Smooth muscle cell (in vitro differentiated cells): Measurements from ENCODE around the gene RASGEF1C. TPM values are rescaled to one million over a fixed set of nuclear protein-coding genes. Genes with fewer than 3 reads are reported as not detected.

Experiments
- DNase-seq: peaks from one replicate; lab custom pipeline; 2025; ENCODE audit not compliant: unreplicated experiment; lab: John Stamatoyannopoulos, UW
- H2AFZ ChIP-seq: fragments of 200-600 bp; sonication (generic); 2 replicates; pipeline ENCODE4 v1.6.0; 2016; ENCODE audit warnings: antibody characterized with exemption, low read depth, mild to moderate bottlenecking
- H3F3A ChIP-seq: fragments of 200-600 bp; sonication (generic); 2 replicates; pipeline ENCODE4 v1.6.0; 2017; ENCODE audit warnings: antibody characterized with exemption, low read depth
- H3K27ac ChIP-seq: fragments of 200-600 bp; sonication (generic); 2 replicates; pipeline ENCODE4 v1.5.1; 2016; ENCODE audit warnings: low read depth, mild to moderate bottlenecking
- H3K27me3 ChIP-seq: fragments of 200-600 bp; sonication (generic); 2 replicates; pipeline ENCODE4 v1.6.1; 2016; ENCODE audit warnings: low read depth, mild to moderate bottlenecking
- H3K36me3 ChIP-seq: fragments of 200-600 bp; sonication (generic); 2 replicates; pipeline ENCODE4 v1.5.1; 2016; ENCODE audit warnings: low read depth
- H3K4me1 ChIP-seq: fragments of 200-600 bp; sonication (generic); 2 replicates; pipeline ENCODE4 v1.5.1; 2016; ENCODE audit warnings: low read depth
- H3K4me2 ChIP-seq: fragments of 200-600 bp; sonication (generic); 2 replicates; pipeline ENCODE4 v1.6.0; 2016; ENCODE audit warnings: mild to moderate bottlenecking
- H3K4me3 ChIP-seq: fragments of 200-600 bp; sonication (generic); 2 replicates; pipeline ENCODE4 v1.5.1; 2016; ENCODE audit warnings: mild to moderate bottlenecking
- H3K79me2 ChIP-seq: fragments of 200-600 bp; sonication (generic); 2 replicates; pipeline ENCODE4 v1.6.0; 2016; ENCODE audit warnings: low read depth, mild to moderate bottlenecking
- H3K9ac ChIP-seq: fragments of 200-600 bp; sonication (generic); 2 replicates; pipeline ENCODE4 v1.6.0; 2016; ENCODE audit warnings: low read depth
- H3K9me3 ChIP-seq: fragments of 200-600 bp; sonication (generic); replicated peaks from 2 replicates; pipeline ENCODE4 v1.5.1; 2016; ENCODE audit warnings: low read depth
- H4K20me1 ChIP-seq: fragments of 200-600 bp; sonication (generic); 2 replicates; pipeline ENCODE4 v1.6.0; 2016; ENCODE audit warnings: low read depth
- WGBS: methylation state at CpG from one replicate; pipeline ENCODE4 v1.1.7; 2016; ENCODE audit warnings: low lambda C conversion rate; 5-methylcytosine and 5-hydroxymethylcytosine counted together
- polyA plus RNA-seq: library from polyadenylated mRNA; unstranded; fragments of >200 nt; fragmentation: Nextera tagmentation; extraction: Ambion mirVana; gene quantifications from 2 replicates; pipeline ENCODE4 v1.2.1, GENCODE V29; 2016
- total RNA-seq: library from RNA; depleted of rRNA; stranded (reverse); fragments of >200 nt; gene quantifications from 2 replicates; pipeline ENCODE4 v1.2.3, GENCODE V29; 2014
- TF ChIP-seq, protein P1 (sequence below): fragments of 200-600 bp; sonication (generic); IDR thresholded peaks from 2 replicates; pipeline ENCODE4 v1.5.1; 2017; ENCODE audit warnings: borderline replicate concordance, mild to moderate bottlenecking, antibody characterized with exemption; ENCODE audit not compliant: insufficient read depth, poor library complexity, severe bottlenecking

Gene RASGEF1C
- total and polyA plus RNA-seq, 2 experiments from 2014 or later: 0.14 TPM; not detected in 1

DNA sequence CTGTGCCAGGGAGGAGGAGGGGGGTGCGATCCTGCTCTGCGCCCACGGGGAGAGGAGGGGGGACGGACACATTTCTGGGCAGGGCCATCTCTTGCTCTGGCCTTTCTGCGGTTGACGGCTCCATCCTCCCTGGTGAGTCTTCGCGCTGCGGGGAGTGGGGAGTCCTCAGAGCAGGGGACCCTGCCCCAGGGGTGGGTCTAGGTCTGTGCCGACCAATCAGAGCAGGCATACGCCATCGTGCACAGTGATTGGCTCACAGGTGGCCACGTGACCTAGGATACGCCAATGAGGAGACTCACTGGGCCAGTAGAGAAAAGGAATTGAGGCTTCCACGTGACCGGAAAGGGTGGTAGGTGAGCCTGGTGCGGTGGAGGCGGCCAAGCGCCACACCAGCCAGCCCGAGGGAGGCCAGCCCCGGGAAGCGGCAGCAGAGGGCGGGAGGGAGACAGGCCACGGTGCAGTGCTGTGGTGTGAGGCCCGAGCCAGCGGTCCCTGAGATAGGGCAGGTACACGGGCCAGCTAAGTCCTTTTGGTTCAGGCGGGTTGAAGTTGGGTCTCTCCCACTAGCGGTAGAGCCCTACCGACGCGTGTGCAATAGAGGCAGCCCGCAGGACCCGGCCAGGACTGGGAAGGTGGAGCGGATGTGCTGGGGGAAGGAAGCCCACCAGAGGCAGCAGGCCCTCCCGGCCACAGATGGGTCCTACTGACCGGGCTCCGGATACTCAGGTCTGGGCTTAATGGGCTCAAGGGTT lies 72.2 kb downstream of the RASGEF1C start:
- 92% methylated on average over 37 of the region's 38 CpGs for WGBS
- H3K4me2 ChIP-seq: no peak overlapping the region
- no peak overlapping the region for H3K27ac ChIP-seq
- no peaks in the 10 kb centered on the region for H3K4me1 ChIP-seq
- TF ChIP-seq, protein P1, sequence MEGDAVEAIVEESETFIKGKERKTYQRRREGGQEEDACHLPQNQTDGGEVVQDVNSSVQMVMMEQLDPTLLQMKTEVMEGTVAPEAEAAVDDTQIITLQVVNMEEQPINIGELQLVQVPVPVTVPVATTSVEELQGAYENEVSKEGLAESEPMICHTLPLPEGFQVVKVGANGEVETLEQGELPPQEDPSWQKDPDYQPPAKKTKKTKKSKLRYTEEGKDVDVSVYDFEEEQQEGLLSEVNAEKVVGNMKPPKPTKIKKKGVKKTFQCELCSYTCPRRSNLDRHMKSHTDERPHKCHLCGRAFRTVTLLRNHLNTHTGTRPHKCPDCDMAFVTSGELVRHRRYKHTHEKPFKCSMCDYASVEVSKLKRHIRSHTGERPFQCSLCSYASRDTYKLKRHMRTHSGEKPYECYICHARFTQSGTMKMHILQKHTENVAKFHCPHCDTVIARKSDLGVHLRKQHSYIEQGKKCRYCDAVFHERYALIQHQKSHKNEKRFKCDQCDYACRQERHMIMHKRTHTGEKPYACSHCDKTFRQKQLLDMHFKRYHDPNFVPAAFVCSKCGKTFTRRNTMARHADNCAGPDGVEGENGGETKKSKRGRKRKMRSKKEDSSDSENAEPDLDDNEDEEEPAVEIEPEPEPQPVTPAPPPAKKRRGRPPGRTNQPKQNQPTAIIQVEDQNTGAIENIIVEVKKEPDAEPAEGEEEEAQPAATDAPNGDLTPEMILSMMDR: no peak
- H3K9me3 ChIP-seq: no peaks in the 10 kb centered on the region
- H4K20me1 ChIP-seq: no peaks in the 10 kb centered on the region
- no peaks in the 10 kb centered on the region for H3K79me2 ChIP-seq
- H3F3A ChIP-seq: no peaks in the 10 kb centered on the region
- H3K9ac ChIP-seq: no peak overlapping the region
- H3K36me3 ChIP-seq: no peaks in the 10 kb centered on the region
- no peak for DNase-seq
- H2AFZ ChIP-seq: no peak overlapping the region
- no peaks in the 10 kb centered on the region for H3K27me3 ChIP-seq
- H3K4me3 ChIP-seq: no peak overlapping the region

DNA sequence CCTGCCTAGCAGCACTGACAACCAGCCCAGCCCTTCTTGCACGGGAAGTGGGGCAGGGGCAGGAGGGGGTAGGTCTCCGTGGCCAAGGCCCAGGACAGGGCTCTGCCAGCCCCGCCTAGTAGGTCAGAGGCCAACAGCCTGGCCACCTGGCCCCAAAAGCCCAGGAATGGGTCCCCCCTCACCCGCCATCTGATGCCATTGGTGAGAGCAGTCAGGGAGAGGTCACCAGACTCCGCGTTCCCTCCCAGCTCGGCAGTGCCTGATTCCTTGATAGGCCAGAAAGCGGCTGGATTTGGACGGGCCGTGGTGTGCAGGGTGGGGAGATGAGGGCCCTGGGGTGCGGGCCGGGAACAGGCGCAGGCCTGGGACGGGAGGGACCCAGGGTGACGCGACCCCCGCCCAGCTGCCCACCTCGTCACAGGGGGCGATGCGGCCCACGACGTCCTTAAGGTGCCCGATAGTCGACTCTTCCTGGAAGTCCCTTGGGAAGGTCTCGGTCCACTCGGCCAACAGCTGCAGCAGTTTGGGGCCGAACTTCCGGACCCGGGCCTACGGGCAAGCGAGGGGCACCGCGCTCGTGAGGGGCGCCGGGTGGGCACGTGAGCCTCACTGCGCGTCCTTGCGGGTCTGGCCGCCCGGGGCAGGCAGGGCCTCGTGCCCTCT lies 72.9 kb downstream of the RASGEF1C start:
- H4K20me1 ChIP-seq: no peaks in the 10 kb centered on the region
- H3K27me3 ChIP-seq: no peaks in the 10 kb centered on the region
- H3K9me3 ChIP-seq: no peaks in the 10 kb centered on the region
- no peak overlapping the region for H3K27ac ChIP-seq
- H3K9ac ChIP-seq: no peak overlapping the region
- H3K36me3 ChIP-seq: no peaks in the 10 kb centered on the region
- H3K79me2 ChIP-seq: no peaks in the 10 kb centered on the region
- H2AFZ ChIP-seq: no peak overlapping the region
- H3F3A ChIP-seq: no peaks in the 10 kb centered on the region
- TF ChIP-seq, protein P1: no peak
- 96% methylated on average over 25 of the region's 43 CpGs for WGBS
- H3K4me3 ChIP-seq: no peak overlapping the region
- DNase-seq: no peak
- H3K4me2 ChIP-seq: no peak overlapping the region
- no peaks in the 10 kb centered on the region for H3K4me1 ChIP-seq

DNA sequence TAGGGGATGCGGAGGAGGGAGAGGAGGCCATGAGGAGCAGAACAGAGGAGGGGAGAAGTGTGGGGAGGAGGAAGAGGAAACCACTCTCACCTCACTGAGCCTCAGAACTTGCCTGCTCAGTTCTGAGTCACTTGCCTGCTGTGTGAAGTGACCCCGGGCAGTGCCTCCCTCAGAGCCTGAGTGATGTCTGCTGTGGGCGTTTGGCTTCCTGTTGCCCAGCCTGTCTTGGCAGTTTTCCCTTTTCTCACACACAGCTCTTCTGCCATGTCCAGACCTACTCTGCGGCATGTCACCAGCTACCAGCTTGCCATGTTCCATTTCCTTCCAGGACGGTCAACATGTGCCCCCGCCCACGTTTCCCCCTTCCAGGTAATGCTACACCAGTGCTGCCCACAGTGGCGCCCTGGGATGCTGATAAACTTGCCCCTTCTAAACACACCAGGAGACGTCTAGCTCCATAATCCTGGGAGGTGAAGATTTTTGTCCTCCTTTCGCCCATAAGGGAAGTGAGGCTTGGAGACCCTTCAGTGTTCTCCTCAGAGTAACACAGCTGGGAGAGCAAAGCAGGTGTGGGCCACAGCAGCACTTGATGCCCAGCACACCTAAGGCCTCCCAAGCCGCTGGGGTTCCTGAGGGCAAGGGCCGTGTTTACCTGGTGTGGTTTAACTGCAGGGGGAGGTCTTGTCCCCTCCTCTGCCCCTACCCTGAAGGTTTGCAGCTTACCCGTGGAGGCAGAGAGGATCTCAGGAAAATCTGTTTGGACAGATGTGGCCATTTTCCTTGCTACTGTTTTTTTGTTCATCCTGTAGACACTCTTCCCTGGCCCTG lies 73.7 kb downstream of the RASGEF1C start:
- Histone ChIP-seq H3K36me3 (no peaks in the 10 kb centered on the region), H3K27me3 (no peaks in the 10 kb centered on the region), H2AFZ (no peak overlapping the region), H3K4me2 (no peak overlapping the region), H3K79me2 (no peaks in the 10 kb centered on the region), H3K4me3 (no peak overlapping the region), H4K20me1 (no peaks in the 10 kb centered on the region), H3K4me1 (no peaks in the 10 kb centered on the region), H3K27ac (no peak overlapping the region), H3F3A (no peaks in the 10 kb centered on the region), H3K9ac (no peak overlapping the region), H3K9me3 (no peaks in the 10 kb centered on the region)
- no peak for DNase-seq
- WGBS: 63% methylated on average over 13 of the region's 13 CpGs
- TF ChIP-seq, protein P1: no peak
